AG04449 (cell line): ENCODE results near the gene ITPR1.

ENCODE experiments used
- CTCF ChIA-PET: fragments of 350-600 bp; formaldehyde crosslinking; extraction: SDS; loops from one replicate; lab custom pipeline; 2021; ENCODE audit warnings: antibody characterized with exemption; lab: Yijun Ruan, JAX
- POLR2A ChIA-PET: fragments of 400-600, 350-600 bp; formaldehyde crosslinking; extraction: SDS; loops from one replicate; lab custom pipeline; 2020; ENCODE audit warnings: antibody characterized with exemption, inconsistent platforms; lab: Yijun Ruan, JAX
- DNase-seq: peaks from one replicate; pipeline ENCODE4 v3.0.0-alpha.2; 2010; ENCODE audit warnings: low read depth, low spot score
- H3K4me3 ChIP-seq: 2 replicates; pipeline ENCODE4 v1.5.1; 2011; ENCODE audit warnings: low read depth, mild to moderate bottlenecking, control low read depth, low read length
- CTCF ChIP-seq: IDR thresholded peaks from one replicate; pipeline ENCODE4 v1.5.1; 2011; ENCODE audit warnings: mild to moderate bottlenecking, moderate library complexity, low read length, control low read depth, inconsistent platforms; ENCODE audit not compliant: insufficient read depth; ENCODE audit errors: missing control alignments

ITPR1 gene

GRCh38 chr3:4734454-4734853, 241.3 kb downstream of the ITPR1 start:
- CTCF ChIA-PET: interaction anchor here (0.6 to 3.3 kb wide), 4 partner anchors 9 to 323 kb away, joined by 3 to 14 read pairs (median 4); no protein-coding TSS in a partner anchor
- DNase-seq: no peak
- TF ChIP-seq CTCF: no peak
- POLR2A ChIA-PET: no interaction called here
- no peak overlapping the region for H3K4me3 ChIP-seq

GRCh38 chr3:4735243-4735642, 242.1 kb downstream of the ITPR1 start:
- CTCF ChIA-PET: interaction anchor here (1.8 to 3.3 kb wide), 2 partner anchors 9 to 23 kb away, joined by 5 to 14 read pairs; no protein-coding TSS in a partner anchor
- no peak overlapping the region for H3K4me3 ChIP-seq
- no peak for TF ChIP-seq CTCF
- DNase-seq: no peak
- POLR2A ChIA-PET: no interaction called here

GRCh38 chr3:4736284-4736861, 243.2 kb downstream of the ITPR1 start:
- TF ChIP-seq CTCF: no peak
- ChIA-PET POLR2A (no interaction called here), CTCF (interaction anchor here (1.0 kb wide), 1 partner anchor 25 kb away, joined by 3 read pairs; no protein-coding TSS in a partner anchor)
- DNase-seq: no peak
- no peak overlapping the region for H3K4me3 ChIP-seq

- CTCF ChIA-PET: interaction anchor here (0.8 to 1.1 kb wide), 2 partner anchors 9 to 10 kb away, joined by 3 read pairs; no protein-coding TSS in a partner anchor
- DNase-seq: no peak
- POLR2A ChIA-PET: no interaction called here
- TF ChIP-seq CTCF: no peak
- H3K4me3 ChIP-seq: no peak overlapping the region
Measured at GRCh38 chr3:4738737-4739274, 245.7 kb downstream of the ITPR1 start.

GRCh38 chr3:4739289-4740236, 246.4 kb downstream of the ITPR1 start:
- no peak for DNase-seq
- POLR2A ChIA-PET: no interaction called here
- no peak overlapping the region for H3K4me3 ChIP-seq
- no peak for TF ChIP-seq CTCF
- CTCF ChIA-PET: interaction anchor here (0.8 to 1.1 kb wide), 2 partner anchors 9 to 10 kb away, joined by 3 read pairs; no protein-coding TSS in a partner anchor
